HepG2 (cell line): ENCODE measurements around the gene ACSF3. TPM values are rescaled to one million over a fixed set of nuclear protein-coding genes. Genes with fewer than 3 reads are reported as not detected.

Experiments used
- ATAC-seq: fragments of 200-7000 bp; cut with Tn5 transposase; 3 replicates; pipeline ENCODE4 v1.9.1; 2020; ENCODE audit warnings: mild to moderate bottlenecking, moderate library complexity
- BruUV-seq: library from RNA; stranded (reverse); fragments of 400-500 nt; replicated peaks from 2 replicates; lab custom pipeline; 2021; lab: Mats Ljungman, UMichigan
- CTCF ChIA-PET: fragments of 300-600 bp; formaldehyde crosslinking; extraction: SDS; loops from one replicate; lab custom pipeline; 2021; ENCODE audit warnings: low total read pairs, inconsistent platforms, low intra/inter-chr PET ratio; lab: Yijun Ruan, JAX
- POLR2A ChIA-PET: fragments of 350-600 bp; sonication (Branson Sonifier 250); formaldehyde crosslinking; loops from one replicate; lab custom pipeline; 2020; ENCODE audit warnings: antibody characterized with exemption, inconsistent platforms; lab: Yijun Ruan, JAX
- DNase-seq: peaks from one replicate; pipeline ENCODE4 v3.0.0-alpha.2; 2015; ENCODE audit warnings: low spot score
- FAIRE-seq: peaks from 3 replicates; lab custom pipeline; 2011; peaks lifted over from hg19 to GRCh38; lab: Jason Lieb, UNC
- H2AFZ ChIP-seq: one replicate; pipeline ENCODE4 v1.6.1; 2011; ENCODE audit warnings: low read length, inconsistent platforms
- H3K27ac ChIP-seq: fragments of 300-600 bp; 3 replicates; pipeline ENCODE4 v1.8.0; 2011; ENCODE audit warnings: mixed run types, mild to moderate bottlenecking, mixed read lengths, low read length, inconsistent platforms; ENCODE audit not compliant: insufficient read depth; ENCODE audit errors: extremely low read length
- H3K27me3 ChIP-seq, 2 experiments: fragments of 200-600 bp in 1 of 2; 2 replicates in 1 of 2; 3 replicates in 1 of 2; pipeline versions ENCODE4 v1.6.0 to v1.8.0; 2011; ENCODE audit warnings: low read length in 2 of 2, mild to moderate bottlenecking in 2 of 2, moderate library complexity in 2 of 2, inconsistent platforms in 1 of 2; ENCODE audit not compliant: insufficient read depth in 2 of 2, control insufficient read depth in 1 of 2
- H3K36me3 ChIP-seq, 2 experiments: fragments of 200-600 bp in 1 of 2; replicated peaks in 1 of 2; 2 replicates in 1 of 2; 3 replicates in 1 of 2; pipeline versions ENCODE4 v1.5.1 to v1.8.0; 2011; ENCODE audit warnings: low read length in 2 of 2, inconsistent platforms in 1 of 2; ENCODE audit not compliant: insufficient read depth in 2 of 2, control insufficient read depth in 1 of 2
- H3K4me1 ChIP-seq: 2 replicates; pipeline ENCODE4 v1.5.1; 2012; ENCODE audit warnings: low read length, inconsistent platforms; ENCODE audit not compliant: insufficient read depth
- H3K4me2 ChIP-seq: 2 replicates; pipeline ENCODE4 v1.6.0; 2011; ENCODE audit warnings: low read depth, low read length, inconsistent platforms
- H3K4me3 ChIP-seq, 3 experiments: fragments of 200-600 bp in 1 of 3; sonication (generic), shearing (Covaris generic) in 1 of 3; replicated peaks in 1 of 3; 2 replicates each; pipeline ENCODE4 v1.5.1; 2011 to 2016; ENCODE audit warnings: low read length in 3 of 3, inconsistent platforms in 2 of 3, low read depth in 2 of 3, mild to moderate bottlenecking in 2 of 3, control low read depth in 1 of 3, mixed read lengths in 1 of 3; ENCODE audit not compliant: insufficient read depth in 1 of 3
- H3K79me2 ChIP-seq: one replicate; pipeline ENCODE4 v1.6.1; 2011; ENCODE audit warnings: low read length, inconsistent platforms; ENCODE audit not compliant: insufficient read depth
- H3K9ac ChIP-seq: 2 replicates; pipeline ENCODE4 v1.6.0; 2011; ENCODE audit warnings: mild to moderate bottlenecking, low read depth, low read length, inconsistent platforms; ENCODE audit not compliant: insufficient read depth
- H3K9me3 ChIP-seq: 2 replicates; pipeline ENCODE4 v1.5.1; 2012; ENCODE audit warnings: mild to moderate bottlenecking, low read length
- H4K20me1 ChIP-seq: 2 replicates; pipeline ENCODE4 v1.6.0; 2011; ENCODE audit warnings: inconsistent platforms, mild to moderate bottlenecking, low read length, moderate library complexity; ENCODE audit not compliant: insufficient read depth
- ARNT ChIP-seq: fragments of 450-650 bp; IDR thresholded peaks from 2 replicates; pipeline ENCODE4 v1.6.1; 2017
- GZF1 ChIP-seq: sonication (generic); formaldehyde crosslinking; IDR thresholded peaks from 2 replicates; pipeline ENCODE4 v1.5.1; 2020; ENCODE audit warnings: mild to moderate bottlenecking, missing genetic modification reagents
- MAFG ChIP-seq: sonication (generic); formaldehyde crosslinking; IDR thresholded peaks from 2 replicates; pipeline ENCODE4 v1.5.1; 2020; ENCODE audit warnings: mild to moderate bottlenecking, missing genetic modification reagents
- MYNN ChIP-seq: sonication (generic); formaldehyde crosslinking; IDR thresholded peaks from 2 replicates; pipeline ENCODE4 v1.4.0; 2020; ENCODE audit warnings: mild to moderate bottlenecking, low read depth, missing genetic modification reagents
- NFYC ChIP-seq: IDR thresholded peaks from 2 replicates; pipeline ENCODE4 v1.6.1; 2016; ENCODE audit warnings: missing genetic modification reagents, missing compliant biosample characterization
- NR2F1 ChIP-seq, 2 experiments: fragments of 450-650 bp in 1 of 2; formaldehyde crosslinking in 1 of 2; IDR thresholded peaks; 2 replicates each; pipeline versions ENCODE4 v1.5.0 to v1.6.1; 2016 to 2020; ENCODE audit warnings: mild to moderate bottlenecking in 1 of 2, missing compliant biosample characterization in 1 of 2, missing genetic modification reagents in 1 of 2, moderate library complexity in 1 of 2
- PAF1 ChIP-seq: IDR thresholded peaks from 2 replicates; pipeline ENCODE4 v1.6.1; 2016; ENCODE audit warnings: missing genetic modification reagents, missing compliant biosample characterization
- RBAK ChIP-seq: sonication (generic); formaldehyde crosslinking; IDR thresholded peaks from 2 replicates; pipeline ENCODE4 v1.5.1; 2020; ENCODE audit warnings: mild to moderate bottlenecking, missing genetic modification reagents
- U2AF2 ChIP-seq: fragments of 200-400 bp; formaldehyde crosslinking; IDR thresholded peaks from 2 replicates; pipeline ENCODE4 v1.6.1; 2017; ENCODE audit warnings: low read depth, mild to moderate bottlenecking, low read length
- ZNF124 ChIP-seq: sonication (generic); formaldehyde crosslinking; IDR thresholded peaks from 2 replicates; pipeline ENCODE4 v1.4.0; 2020; ENCODE audit warnings: missing genetic modification reagents
- ZNF678 ChIP-seq: sonication (generic); formaldehyde crosslinking; IDR thresholded peaks from 2 replicates; pipeline ENCODE4 v1.4.0; 2020; ENCODE audit warnings: mild to moderate bottlenecking, missing genetic modification reagents
- WGBS: methylation state at CpG from one replicate; pipeline ENCODE4 v1.1.6; 2017; ENCODE audit warnings: low lambda C conversion rate; 5-methylcytosine and 5-hydroxymethylcytosine counted together
- in situ Hi-C: cut with HindIII; loops from 2 replicates; pipeline ENCODE4 v1.10.0; 2017; ENCODE audit warnings: low pct_unique_long_range_greater_than_20kb; ENCODE audit not compliant: extremely low pct_ligation_motif_present
- intact Hi-C: fragments of 100-400 bp; cut with micrococcal nuclease; formaldehyde crosslinking; loops from one replicate; pipeline ENCODE4 v1.10.0; 2022; ENCODE audit not compliant: unreplicated experiment
- polyA plus RNA-seq, 8 experiments: library from polyadenylated mRNA; depleted of rRNA in 3 of 8; stranded (reverse) in 7 of 8; unstranded in 1 of 8; fragments of >200 nt; fragmentation: Illumina TruSeq in 4 of 8; extraction: Trizol in 4 of 8; gene quantifications; 2 replicates each; pipeline versions ENCODE4 v1.2.1 to v1.2.3, GENCODE V29; 2011 to 2016; ENCODE audit warnings: low read depth in 4 of 8, missing spikeins in 1 of 8, mixed read lengths in 1 of 8; ENCODE audit not compliant: insufficient read depth in 1 of 8
- total RNA-seq, 5 experiments: library from RNA; depleted of rRNA; stranded (reverse); fragments of >200 nt; fragmentation: Illumina TruSeq; extraction: Trizol; gene quantifications; 2 replicates each; pipeline ENCODE4 v1.2.3, GENCODE V29; 2016; ENCODE audit warnings: low read depth in 1 of 5
- TF ChIP-seq, protein P1 (sequence below): fragments of 450-650 bp; IDR thresholded peaks from 2 replicates; pipeline ENCODE4 v1.6.1; 2017; ENCODE audit warnings: mild to moderate bottlenecking
- TF ChIP-seq, protein P2 (sequence below): sonication (generic); formaldehyde crosslinking; IDR thresholded peaks from 2 replicates; pipeline ENCODE4 v1.5.1; 2020; ENCODE audit warnings: missing genetic modification reagents, mild to moderate bottlenecking, borderline replicate concordance

ACSF3 gene
- total and polyA plus RNA-seq, 2 of the 13 experiments (the other 11 are each of a cell fraction or from before 2014, with no cell fraction given): 14.9 to 30.6 TPM

DNA sequence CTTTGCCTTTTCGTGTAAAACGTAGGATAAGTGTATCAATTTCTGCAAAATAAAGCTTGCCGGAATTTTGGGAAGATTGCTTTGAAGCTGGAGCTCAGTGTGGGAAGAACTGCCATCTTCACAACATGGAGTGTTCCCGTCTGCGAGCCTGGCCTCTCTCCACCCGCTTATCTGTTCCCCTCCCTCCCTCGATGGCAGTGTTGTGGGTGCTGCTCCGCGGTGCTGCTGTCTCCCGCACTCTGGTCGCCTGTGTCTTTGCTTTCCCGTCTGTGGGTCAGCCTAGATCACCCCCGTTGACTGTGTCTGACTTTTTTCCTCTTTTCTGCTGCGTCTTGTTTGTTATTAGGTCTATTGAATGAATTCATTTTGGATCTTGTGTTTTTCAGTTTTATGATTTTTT, 17.0 kb downstream of the ACSF3 start:
- Histone ChIP-seq H4K20me1 (no peaks in the 10 kb centered on the region), H3K9ac (no peak overlapping the region), H3K4me2 (no peak overlapping the region), H3K79me2 (no peaks in the 10 kb centered on the region), H3K27me3 (no peaks in the 10 kb centered on the region)
- 96% methylated on average over 14 of the region's 14 CpGs for WGBS
- no peak for DNase-seq
- FAIRE-seq: no peak
- no peak for TF ChIP-seq GZF1
- TF ChIP-seq, protein P1, sequence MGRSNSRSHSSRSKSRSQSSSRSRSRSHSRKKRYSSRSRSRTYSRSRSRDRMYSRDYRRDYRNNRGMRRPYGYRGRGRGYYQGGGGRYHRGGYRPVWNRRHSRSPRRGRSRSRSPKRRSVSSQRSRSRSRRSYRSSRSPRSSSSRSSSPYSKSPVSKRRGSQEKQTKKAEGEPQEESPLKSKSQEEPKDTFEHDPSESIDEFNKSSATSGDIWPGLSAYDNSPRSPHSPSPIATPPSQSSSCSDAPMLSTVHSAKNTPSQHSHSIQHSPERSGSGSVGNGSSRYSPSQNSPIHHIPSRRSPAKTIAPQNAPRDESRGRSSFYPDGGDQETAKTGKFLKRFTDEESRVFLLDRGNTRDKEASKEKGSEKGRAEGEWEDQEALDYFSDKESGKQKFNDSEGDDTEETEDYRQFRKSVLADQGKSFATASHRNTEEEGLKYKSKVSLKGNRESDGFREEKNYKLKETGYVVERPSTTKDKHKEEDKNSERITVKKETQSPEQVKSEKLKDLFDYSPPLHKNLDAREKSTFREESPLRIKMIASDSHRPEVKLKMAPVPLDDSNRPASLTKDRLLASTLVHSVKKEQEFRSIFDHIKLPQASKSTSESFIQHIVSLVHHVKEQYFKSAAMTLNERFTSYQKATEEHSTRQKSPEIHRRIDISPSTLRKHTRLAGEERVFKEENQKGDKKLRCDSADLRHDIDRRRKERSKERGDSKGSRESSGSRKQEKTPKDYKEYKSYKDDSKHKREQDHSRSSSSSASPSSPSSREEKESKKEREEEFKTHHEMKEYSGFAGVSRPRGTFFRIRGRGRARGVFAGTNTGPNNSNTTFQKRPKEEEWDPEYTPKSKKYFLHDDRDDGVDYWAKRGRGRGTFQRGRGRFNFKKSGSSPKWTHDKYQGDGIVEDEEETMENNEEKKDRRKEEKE: no peak
- TF ChIP-seq ZNF678 (CRISPR knock-in tag): no peak
- TF ChIP-seq ZNF124 (CRISPR knock-in tag): no peak
- TF ChIP-seq NFYC (CRISPR knock-in tag): no peak
- TF ChIP-seq NR2F1 (CRISPR knock-in tag; IDR thresholded peaks at IDR 0.05): no peak
- no peak for TF ChIP-seq MAFG
- no peak for TF ChIP-seq MYNN (CRISPR knock-in tag)
- TF ChIP-seq ARNT: no peak
- TF ChIP-seq, protein P2, sequence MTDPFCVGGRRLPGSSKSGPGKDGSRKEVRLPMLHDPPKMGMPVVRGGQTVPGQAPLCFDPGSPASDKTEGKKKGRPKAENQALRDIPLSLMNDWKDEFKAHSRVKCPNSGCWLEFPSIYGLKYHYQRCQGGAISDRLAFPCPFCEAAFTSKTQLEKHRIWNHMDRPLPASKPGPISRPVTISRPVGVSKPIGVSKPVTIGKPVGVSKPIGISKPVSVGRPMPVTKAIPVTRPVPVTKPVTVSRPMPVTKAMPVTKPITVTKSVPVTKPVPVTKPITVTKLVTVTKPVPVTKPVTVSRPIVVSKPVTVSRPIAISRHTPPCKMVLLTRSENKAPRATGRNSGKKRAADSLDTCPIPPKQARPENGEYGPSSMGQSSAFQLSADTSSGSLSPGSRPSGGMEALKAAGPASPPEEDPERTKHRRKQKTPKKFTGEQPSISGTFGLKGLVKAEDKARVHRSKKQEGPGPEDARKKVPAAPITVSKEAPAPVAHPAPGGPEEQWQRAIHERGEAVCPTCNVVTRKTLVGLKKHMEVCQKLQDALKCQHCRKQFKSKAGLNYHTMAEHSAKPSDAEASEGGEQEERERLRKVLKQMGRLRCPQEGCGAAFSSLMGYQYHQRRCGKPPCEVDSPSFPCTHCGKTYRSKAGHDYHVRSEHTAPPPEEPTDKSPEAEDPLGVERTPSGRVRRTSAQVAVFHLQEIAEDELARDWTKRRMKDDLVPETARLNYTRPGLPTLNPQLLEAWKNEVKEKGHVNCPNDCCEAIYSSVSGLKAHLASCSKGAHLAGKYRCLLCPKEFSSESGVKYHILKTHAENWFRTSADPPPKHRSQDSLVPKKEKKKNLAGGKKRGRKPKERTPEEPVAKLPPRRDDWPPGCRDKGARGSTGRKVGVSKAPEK (CRISPR knock-in tag): no peak
- TF ChIP-seq PAF1 (CRISPR knock-in tag): no peak
- TF ChIP-seq RBAK (CRISPR knock-in tag): no peak
- no peak for TF ChIP-seq U2AF2
- TF ChIP-seq, all 625 proteins: peak for 0
- POLR2A ChIA-PET: no interaction called here
- no TSS peak for BruUV-seq
- H3K4me3 ChIP-seq: no peak overlapping the region
- no peak for ATAC-seq
- CTCF ChIA-PET: no interaction called here
- no peaks in the 10 kb centered on the region for H3K4me1 ChIP-seq
- H3K27ac ChIP-seq: no peak overlapping the region
- H3K9me3 ChIP-seq: no peaks in the 10 kb centered on the region
- H2AFZ ChIP-seq: no peak overlapping the region
- peaks cover 38 to 77% of the 10 kb centered on the region in 2 experiments for H3K36me3 ChIP-seq
- in situ Hi-C loops (no loop called here), intact Hi-C loops (no loop called here)
